HEK293 (cell line): ENCODE data around the gene RNF32.

Experiments used
- ZNF10 ChIP-seq: fragments of 450-650 bp; formaldehyde crosslinking; IDR thresholded peaks from 2 replicates; pipeline ENCODE4 v1.5.1; 2017; ENCODE audit warnings: missing biosample characterization, missing genetic modification characterization
- ZNF221 ChIP-seq: fragments of 450-650 bp; formaldehyde crosslinking; IDR thresholded peaks from 2 replicates; pipeline ENCODE4 v1.5.1; 2017; ENCODE audit warnings: missing biosample characterization, missing genetic modification characterization, borderline replicate concordance
- TF ChIP-seq, protein P1 (sequence below): fragments of 450-650 bp; formaldehyde crosslinking; IDR thresholded peaks from 2 replicates; pipeline ENCODE4 v1.5.1; 2016; ENCODE audit warnings: missing biosample characterization, missing genetic modification characterization

DNA sequence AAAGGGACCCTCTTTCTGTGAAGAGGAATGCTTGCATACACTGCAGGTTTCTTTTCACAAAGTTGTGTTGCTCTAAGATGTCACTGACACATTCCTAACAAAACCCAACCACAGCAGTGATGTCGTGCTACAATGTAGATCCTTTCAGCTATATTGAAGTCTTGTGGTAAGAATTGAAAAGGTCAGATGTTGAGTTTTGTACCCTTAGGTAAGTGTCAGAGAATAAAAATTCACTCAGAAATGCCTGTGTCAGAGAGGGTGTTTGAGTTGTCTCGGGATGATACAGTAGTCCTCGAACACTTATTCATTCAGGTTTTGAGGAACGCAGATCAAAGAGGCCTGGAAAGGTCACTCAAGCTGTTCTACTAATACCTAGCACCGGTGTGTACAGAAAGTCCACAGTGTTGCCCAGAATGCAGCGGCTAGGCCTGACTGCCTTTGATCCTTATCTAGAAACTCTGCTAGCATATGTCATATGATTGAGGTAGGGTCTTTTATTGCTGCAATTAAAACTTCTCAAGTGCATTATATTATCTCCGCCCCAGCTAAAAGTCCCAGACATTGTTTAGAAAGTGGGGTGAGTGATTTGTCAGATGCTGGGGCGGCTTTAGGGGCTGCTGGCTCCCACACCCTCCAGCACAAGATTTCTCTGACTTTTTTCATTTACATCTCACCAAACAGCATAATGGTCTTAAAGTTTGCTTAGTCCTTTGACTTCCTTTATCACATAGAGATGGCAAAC, 26.0 kb downstream of the RNF32 start:
- TF ChIP-seq ZNF10 (tag by site-specific recombination) (no peak), ZNF221 (tag by site-specific recombination) (no peak)
- TF ChIP-seq, protein P1, sequence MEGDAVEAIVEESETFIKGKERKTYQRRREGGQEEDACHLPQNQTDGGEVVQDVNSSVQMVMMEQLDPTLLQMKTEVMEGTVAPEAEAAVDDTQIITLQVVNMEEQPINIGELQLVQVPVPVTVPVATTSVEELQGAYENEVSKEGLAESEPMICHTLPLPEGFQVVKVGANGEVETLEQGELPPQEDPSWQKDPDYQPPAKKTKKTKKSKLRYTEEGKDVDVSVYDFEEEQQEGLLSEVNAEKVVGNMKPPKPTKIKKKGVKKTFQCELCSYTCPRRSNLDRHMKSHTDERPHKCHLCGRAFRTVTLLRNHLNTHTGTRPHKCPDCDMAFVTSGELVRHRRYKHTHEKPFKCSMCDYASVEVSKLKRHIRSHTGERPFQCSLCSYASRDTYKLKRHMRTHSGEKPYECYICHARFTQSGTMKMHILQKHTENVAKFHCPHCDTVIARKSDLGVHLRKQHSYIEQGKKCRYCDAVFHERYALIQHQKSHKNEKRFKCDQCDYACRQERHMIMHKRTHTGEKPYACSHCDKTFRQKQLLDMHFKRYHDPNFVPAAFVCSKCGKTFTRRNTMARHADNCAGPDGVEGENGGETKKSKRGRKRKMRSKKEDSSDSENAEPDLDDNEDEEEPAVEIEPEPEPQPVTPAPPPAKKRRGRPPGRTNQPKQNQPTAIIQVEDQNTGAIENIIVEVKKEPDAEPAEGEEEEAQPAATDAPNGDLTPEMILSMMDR (tag by site-specific recombination) = no peak
